Neural progenitor cell (in vitro differentiated cells): Measurements from ENCODE around the gene NFE2L1.

Experiments
- EZH2phosphoT487 ChIP-seq: fragments of 200-600 bp; sonication (generic); IDR thresholded peaks from 2 replicates; pipeline ENCODE4 v1.6.1; 2017; ENCODE audit warnings: antibody characterized with exemption
- TF ChIP-seq, protein P1 (sequence below): fragments of 200-600 bp; sonication (generic); IDR thresholded peaks from 2 replicates; pipeline ENCODE4 v1.5.1; 2017; ENCODE audit warnings: antibody characterized with exemption, mild to moderate bottlenecking

DNA sequence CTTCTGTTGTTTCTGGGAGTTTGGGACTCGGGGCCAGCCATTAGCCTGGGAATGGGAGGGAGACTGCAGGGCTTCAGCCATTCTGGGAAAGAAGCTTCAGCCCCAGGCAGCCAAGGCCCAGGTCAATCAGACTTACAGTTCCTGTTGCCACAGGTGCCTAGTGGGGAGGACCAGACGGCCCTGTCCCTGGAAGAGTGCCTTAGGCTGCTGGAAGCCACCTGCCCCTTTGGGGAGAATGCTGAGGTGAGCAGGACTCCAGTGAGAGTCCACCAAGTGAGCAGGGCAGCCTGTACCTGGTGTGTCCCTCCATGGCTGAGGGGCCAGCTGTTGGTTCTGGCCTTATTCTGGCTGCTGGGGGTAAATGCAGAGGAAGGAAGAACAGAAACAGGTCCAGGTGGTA is 8.7 kb downstream of the NFE2L1 start:
- TF ChIP-seq, protein P1, sequence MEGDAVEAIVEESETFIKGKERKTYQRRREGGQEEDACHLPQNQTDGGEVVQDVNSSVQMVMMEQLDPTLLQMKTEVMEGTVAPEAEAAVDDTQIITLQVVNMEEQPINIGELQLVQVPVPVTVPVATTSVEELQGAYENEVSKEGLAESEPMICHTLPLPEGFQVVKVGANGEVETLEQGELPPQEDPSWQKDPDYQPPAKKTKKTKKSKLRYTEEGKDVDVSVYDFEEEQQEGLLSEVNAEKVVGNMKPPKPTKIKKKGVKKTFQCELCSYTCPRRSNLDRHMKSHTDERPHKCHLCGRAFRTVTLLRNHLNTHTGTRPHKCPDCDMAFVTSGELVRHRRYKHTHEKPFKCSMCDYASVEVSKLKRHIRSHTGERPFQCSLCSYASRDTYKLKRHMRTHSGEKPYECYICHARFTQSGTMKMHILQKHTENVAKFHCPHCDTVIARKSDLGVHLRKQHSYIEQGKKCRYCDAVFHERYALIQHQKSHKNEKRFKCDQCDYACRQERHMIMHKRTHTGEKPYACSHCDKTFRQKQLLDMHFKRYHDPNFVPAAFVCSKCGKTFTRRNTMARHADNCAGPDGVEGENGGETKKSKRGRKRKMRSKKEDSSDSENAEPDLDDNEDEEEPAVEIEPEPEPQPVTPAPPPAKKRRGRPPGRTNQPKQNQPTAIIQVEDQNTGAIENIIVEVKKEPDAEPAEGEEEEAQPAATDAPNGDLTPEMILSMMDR = no peak
- no peak for TF ChIP-seq EZH2phosphoT487
